Naive thymus-derived CD4-positive, alpha-beta T cell (primary cell): ENCODE results near the gene SLC39A5. TPM values are rescaled to one million over a fixed set of nuclear protein-coding genes. Genes with fewer than 3 reads are reported as not detected.
"Not testable (repeated sequence)": the region's sequence is repeated elsewhere in the genome, so short reads cannot be mapped to it uniquely, and the experiment has no call there.

Experiments used
- ATAC-seq: fragments of 150-1000 bp; cut with Tn5 transposase; 2 replicates; pipeline ENCODE4 v1.10.0; 2021; ENCODE audit warnings: mild to moderate bottlenecking, moderate library complexity
- CTCF ChIA-PET: fragments of 350-600 bp; sonication (Branson Sonifier 250); formaldehyde crosslinking; loops from one replicate; lab custom pipeline; 2021; ENCODE audit warnings: antibody characterized with exemption; lab: Charles Lee
- POLR2A ChIA-PET: fragments of 350-600 bp; sonication (Branson Sonifier 250); formaldehyde crosslinking; loops from one replicate; lab custom pipeline; 2021; ENCODE audit warnings: antibody characterized with exemption, inconsistent platforms; lab: Charles Lee
- DNase-seq, 9 donors: peaks; one replicate each; pipeline versions ENCODE4 v3.0.0 to v3.0.0-alpha.2; 2020 to 2022; ENCODE audit warnings: mixed read lengths in 1 of 9
- H3K27ac ChIP-seq: one replicate; pipeline ENCODE4 v1.7.0; 2013; ENCODE audit warnings: mild to moderate bottlenecking, low read depth, low read length, moderate library complexity
- H3K27me3 ChIP-seq, 2 donors: one replicate each; pipeline ENCODE4 v1.7.0; 2013; ENCODE audit warnings: low read length in 2 of 2, mild to moderate bottlenecking in 2 of 2, moderate library complexity in 2 of 2; ENCODE audit not compliant: control insufficient read depth in 2 of 2, insufficient read depth in 2 of 2
- H3K36me3 ChIP-seq, 3 experiments: 1 replicate in 2 of 3; 2 replicates in 1 of 3; pipeline ENCODE4 v1.7.0; 2013; ENCODE audit warnings: low read length in 3 of 3, mild to moderate bottlenecking in 3 of 3, moderate library complexity in 1 of 3; ENCODE audit not compliant: insufficient read depth in 3 of 3, control insufficient read depth in 2 of 3
- H3K4me1 ChIP-seq, 2 donors: one replicate each; pipeline ENCODE4 v1.7.0; 2013; ENCODE audit warnings: low read length in 2 of 2, mild to moderate bottlenecking in 2 of 2, moderate library complexity in 1 of 2; ENCODE audit not compliant: control insufficient read depth in 2 of 2, insufficient read depth in 2 of 2
- H3K4me3 ChIP-seq: 2 replicates; pipeline ENCODE4 v1.7.0; 2013; ENCODE audit warnings: mild to moderate bottlenecking, low read length
- H3K9me3 ChIP-seq, 3 experiments: 1 replicate in 2 of 3; 2 replicates in 1 of 3; pipeline ENCODE4 v1.7.0; 2013; ENCODE audit warnings: low read length in 3 of 3; ENCODE audit not compliant: control insufficient read depth in 2 of 3
- H3K27ac Mint-ChIP-seq, 9 donors: one replicate each; pipeline ENCODE4 v1.8.0; 2020 to 2022; ENCODE audit warnings: mixed read lengths in 9 of 9, mild to moderate bottlenecking in 8 of 9, moderate library complexity in 5 of 9, inconsistent platforms in 2 of 9
- H3K27me3 Mint-ChIP-seq, 5 donors: one replicate each; pipeline ENCODE4 v1.8.0; 2021 to 2022; ENCODE audit warnings: mixed read lengths in 5 of 5, mild to moderate bottlenecking in 1 of 5
- H3K36me3 Mint-ChIP-seq, 5 donors: one replicate each; pipeline ENCODE4 v1.8.0; 2020 to 2022; ENCODE audit warnings: mixed read lengths in 5 of 5, mild to moderate bottlenecking in 3 of 5, inconsistent platforms in 1 of 5
- H3K4me1 Mint-ChIP-seq, 7 donors: one replicate each; pipeline ENCODE4 v1.8.0; 2020 to 2022; ENCODE audit warnings: mixed read lengths in 7 of 7, mild to moderate bottlenecking in 3 of 7, inconsistent platforms in 1 of 7
- H3K4me3 Mint-ChIP-seq, 10 donors: one replicate each; pipeline ENCODE4 v1.8.0; 2020 to 2022; ENCODE audit warnings: mild to moderate bottlenecking in 10 of 10, mixed read lengths in 10 of 10, moderate library complexity in 6 of 10, inconsistent platforms in 2 of 10
- H3K9me3 Mint-ChIP-seq, 11 donors: one replicate each; pipeline ENCODE4 v1.8.0; 2020 to 2022; ENCODE audit warnings: mixed read lengths in 11 of 11, mild to moderate bottlenecking in 4 of 11, inconsistent platforms in 1 of 11, moderate library complexity in 1 of 11
- intact Hi-C, 2 donors: fragments of 100-400 bp; cut with micrococcal nuclease; formaldehyde crosslinking; loops; one replicate each; pipeline ENCODE4 v1.15.1; 2023
- polyA plus RNA-seq, 2 donors: library from polyadenylated mRNA; unstranded; fragments of 300-500 nt; fragmentation: Illumina TruSeq; gene quantifications; one replicate each; pipeline ENCODE4 v1.2.3, GENCODE V29; 2021
- total RNA-seq, 6 experiments: library from RNA in 5 of 6; stranded (reverse) in 5 of 6; gene quantifications; 1 replicate in 5 of 6; 2 replicates in 1 of 6; pipeline ENCODE4 v1.2.3 and lab custom pipeline; 2021 to 2026

Gene SLC39A5
- total and polyA plus RNA-seq, 7 experiments from 2014 or later = 0.43 to 1.2 (median 0.77) TPM; not detected in 4

GRCh38 chr12:56193025-56193578 lies 36.7 kb upstream of the SLC39A5 start:
- POLR2A ChIA-PET = interaction anchor here (0.6 to 12.4 kb wide), 10 partner anchors 18 to 271 kb away, joined by 3 to 192 read pairs (median 5); partner anchors contain the start of genes ESYT1, PA2G4, RNF41 and RPL41
- DNase-seq (peak in 8 of 9 donors; percentile 55 to 78 (median 74)), ATAC-seq (peak; percentile 38)
- Mint-ChIP-seq H3K27ac (peak overlapping the region in 8 of 9 donors; percentile 4 to 80 (median 60)), H3K27me3 (peaks cover 0 to 4% (median 0%) of the 10 kb centered on the region in 5 donors), H3K9me3 (peaks cover 0 to 8% (median 0%) of the 10 kb centered on the region in 11 donors), H3K4me1 (peaks cover 20 to 32% (median 30%) of the 10 kb centered on the region in 7 donors), H3K4me3 (peak overlapping the region in 3 of 10 donors; percentile 5 to 27 (median 15)), H3K36me3 (peaks cover 0 to 4% (median 0%) of the 10 kb centered on the region in 5 donors)
- Histone ChIP-seq H3K27ac (no peak overlapping the region), H3K4me1 (peaks cover 5 to 9% of the 10 kb centered on the region in 2 donors), H3K4me3 (no peak overlapping the region), H3K27me3 (no peaks in the 10 kb centered on the region), H3K9me3 (no peaks in the 10 kb centered on the region), H3K36me3 (no peaks in the 10 kb centered on the region)
- intact Hi-C loops = loop anchor here (1.0 to 10.0 kb wide), 9 partner anchors 31 to 382 kb away; partner anchors contain the start of genes ANKRD52 (in 2 of the 2), COQ10A (in 2 of the 2), NABP2 (in 2 of the 2) and ORMDL2 (in 1 of the 2)
- CTCF ChIA-PET = interaction anchor here (0.6 to 8.1 kb wide), 8 partner anchors 9 to 283 kb away, joined by 3 to 193 read pairs (median 3); partner anchors contain the start of genes ESYT1, RPL41 and ZC3H10

GRCh38 chr12:56196818-56197550 lies 32.9 kb upstream of the SLC39A5 start:
- H3K27ac Mint-ChIP-seq, H3K27me3 ChIP-seq, ATAC-seq, DNase-seq, H3K9me3 ChIP-seq, H3K4me1 ChIP-seq, H3K27ac ChIP-seq, H3K36me3 ChIP-seq, H3K27me3 Mint-ChIP-seq, H3K4me3 Mint-ChIP-seq, H3K9me3 Mint-ChIP-seq, CTCF ChIA-PET, H3K4me3 ChIP-seq, H3K36me3 Mint-ChIP-seq: not testable (repeated sequence)
- peaks cover 7 to 17% (median 10%) of the 10 kb centered on the region in 7 donors for H3K4me1 Mint-ChIP-seq
- POLR2A ChIA-PET = interaction anchor here (0.7 to 2.6 kb wide), 5 partner anchors 24 to 114 kb away, joined by 3 to 12 read pairs (median 4); partner anchors contain the start of genes ANKRD52 and RNF41
- intact Hi-C loops = loop anchor here in 1 of 2 donors (10.0 kb wide), 1 partner anchor 378 kb away; no protein-coding TSS in a partner anchor

- H3K27me3 Mint-ChIP-seq = no peaks in the 10 kb centered on the region
- Histone ChIP-seq H3K4me3 (no peak overlapping the region), H3K27me3 (no peaks in the 10 kb centered on the region), H3K9me3 (no peaks in the 10 kb centered on the region), H3K27ac (no peak overlapping the region), H3K36me3 (no peaks in the 10 kb centered on the region), H3K4me1 (no peaks in the 10 kb centered on the region)
- H3K27ac Mint-ChIP-seq = peak overlapping the region in 3 of 9 donors; percentile 17 to 26 (median 21)
- no peak overlapping the region for H3K4me3 Mint-ChIP-seq
- no peaks in the 10 kb centered on the region for H3K9me3 Mint-ChIP-seq
- intact Hi-C loops = loop anchor here in 1 of 2 donors (10.0 kb wide), 1 partner anchor 377 kb away; no protein-coding TSS in a partner anchor
- peaks cover 4 to 17% (median 8%) of the 10 kb centered on the region in 7 donors for H3K4me1 Mint-ChIP-seq
- no peak for ATAC-seq
- POLR2A ChIA-PET = interaction anchor here (0.7 to 1.2 kb wide), 3 partner anchors 10 to 132 kb away, joined by 3 to 4 read pairs (median 3); partner anchors contain the start of gene RNF41
- DNase-seq = no peak
- CTCF ChIA-PET = interaction anchor here (0.6 to 0.9 kb wide), 3 partner anchors 21 to 266 kb away, joined by 3 to 4 read pairs (median 3); partner anchors contain the start of gene RNF41
- peaks cover 0 to 4% (median 0%) of the 10 kb centered on the region in 5 donors for H3K36me3 Mint-ChIP-seq
Observed at GRCh38 chr12:56197921-56198635, 31.8 kb upstream of the SLC39A5 start.

- Histone ChIP-seq H3K27me3 (no peaks in the 10 kb centered on the region), H3K27ac (no peak overlapping the region), H3K4me1 (no peaks in the 10 kb centered on the region), H3K4me3 (no peak overlapping the region), H3K36me3 (no peaks in the 10 kb centered on the region), H3K9me3 (no peaks in the 10 kb centered on the region)
- DNase-seq (no peak), ATAC-seq (no peak)
- POLR2A ChIA-PET = interaction anchor here (0.7 to 1.2 kb wide), 3 partner anchors 10 to 131 kb away, joined by 3 to 4 read pairs (median 3); partner anchors contain the start of gene RNF41
- Mint-ChIP-seq H3K9me3 (no peaks in the 10 kb centered on the region), H3K4me3 (peak overlapping the region in 1 of 10 donors; percentile 26), H3K27ac (peak overlapping the region in 5 of 9 donors; percentile 21 to 54 (median 46)), H3K4me1 (peaks cover 0 to 12% (median 5%) of the 10 kb centered on the region in 7 donors), H3K27me3 (no peaks in the 10 kb centered on the region), H3K36me3 (peaks cover 0 to 2% (median 0%) of the 10 kb centered on the region in 5 donors)
- intact Hi-C loops = loop anchor here in 1 of 2 donors (10.0 kb wide), 1 partner anchor 376 kb away; no protein-coding TSS in a partner anchor
- CTCF ChIA-PET = interaction anchor here (0.9 kb wide), 1 partner anchor 266 kb away, joined by 3 read pairs; no protein-coding TSS in a partner anchor
Observed at GRCh38 chr12:56198836-56199235, 31.0 kb upstream of the SLC39A5 start.

GRCh38 chr12:56202366-56202765 lies 27.5 kb upstream of the SLC39A5 start:
- no peaks in the 10 kb centered on the region for H3K27me3 ChIP-seq
- H3K27ac ChIP-seq = peak overlapping the region; percentile 20
- no peaks in the 10 kb centered on the region for H3K4me1 ChIP-seq
- POLR2A ChIA-PET = interaction anchor here (1.3 to 6.0 kb wide), 2 partner anchors 13 to 19 kb away, joined by 8 to 40 read pairs; partner anchors contain the start of genes RNF41 and SMARCC2
- Mint-ChIP-seq H3K27me3 (no peaks in the 10 kb centered on the region), H3K4me3 (no peak overlapping the region), H3K27ac (peak overlapping the region in 8 of 9 donors; percentile 13 to 79 (median 48)), H3K4me1 (peaks cover 0 to 9% (median 6%) of the 10 kb centered on the region in 7 donors), H3K9me3 (no peaks in the 10 kb centered on the region), H3K36me3 (peaks cover 0 to 11% (median 9%) of the 10 kb centered on the region in 5 donors)
- H3K9me3 ChIP-seq = no peaks in the 10 kb centered on the region
- H3K36me3 ChIP-seq = peaks cover under 1 to 32% (median 4%) of the 10 kb centered on the region in 3 experiments
- no peak overlapping the region for H3K4me3 ChIP-seq
- no peak for DNase-seq
- CTCF ChIA-PET = interaction anchor here (0.5 to 1.9 kb wide), 6 partner anchors 10 to 262 kb away, joined by 3 to 5 read pairs (median 4); partner anchors contain the start of genes RNF41 and SMARCC2
- intact Hi-C loops = no loop called here
- ATAC-seq = no peak
